Stomach (tissue), 4 donors: ENCODE data around the gene CDCA3.

Source experiments
- CTCF ChIP-seq, 7 experiments: fragments of 450-650 bp in 4 of 7; fragments of 200-600 bp in 3 of 7; sonication (generic) in 3 of 7; IDR thresholded peaks; one replicate each; pipeline ENCODE4 v1.5.1; 2016 to 2019; ENCODE audit warnings: antibody characterized with exemption in 7 of 7, control low read depth in 2 of 7, mild to moderate bottlenecking in 1 of 7
- EP300 ChIP-seq: sonication (generic); formaldehyde crosslinking; IDR thresholded peaks from one replicate; pipeline ENCODE4 v1.6.1; 2017; ENCODE audit warnings: antibody characterized with exemption

- TF ChIP-seq CTCF (IDR thresholded peaks at IDR 0.05) (no peak), EP300 (no peak)
Measured at GRCh38 chr12:6836851-6837250, 14.2 kb downstream of the CDCA3 start.
